Caco-2 (cell line): ENCODE measurements around the gene COX5B. TPM values are rescaled to one million over a fixed set of nuclear protein-coding genes. Genes with fewer than 3 reads are reported as not detected.
A peak's percentile ranks its signal among the peaks of the same experiment; 100 is the strongest.

ENCODE experiments used
- BruUV-seq: library from RNA; stranded (reverse); fragments of 400-500 nt; replicated peaks from 2 replicates; lab custom pipeline; 2021; lab: Mats Ljungman, UMichigan
- CTCF ChIA-PET: fragments of 300-600 bp; sonication (Branson Sonifier 250); formaldehyde crosslinking; loops from one replicate; lab custom pipeline; 2022; ENCODE audit warnings: antibody characterized with exemption; lab: Charles Lee
- POLR2A ChIA-PET: fragments of 300-600 bp; sonication (Branson Sonifier 250); formaldehyde crosslinking; loops from one replicate; lab custom pipeline; 2022; ENCODE audit warnings: antibody characterized with exemption; lab: Charles Lee
- DNase-seq, 2 experiments: peaks; one replicate each; pipeline versions ENCODE4 v3.0.0 to v3.0.0-alpha.2; 2020 to 2022
- H3K27me3 ChIP-seq: replicated peaks from 2 replicates; pipeline ENCODE4 v1.6.0; 2011; ENCODE audit warnings: low read length; ENCODE audit not compliant: control insufficient read depth, insufficient read depth
- H3K36me3 ChIP-seq: 2 replicates; pipeline ENCODE4 v1.5.1; 2011; ENCODE audit warnings: low read length; ENCODE audit not compliant: control insufficient read depth, insufficient read depth
- H3K4me1 ChIP-seq: fragments of 250-450 bp; sonication (Bioruptor Pico); 2 replicates; pipeline ENCODE4 v1.5.1; 2020; ENCODE audit warnings: mild to moderate bottlenecking
- H3K4me3 ChIP-seq: 2 replicates; pipeline ENCODE4 v1.5.1; 2011; ENCODE audit warnings: low read depth, mild to moderate bottlenecking, control low read depth, low read length
- H3K9me3 ChIP-seq: fragments of 250-450 bp; sonication (Bioruptor Pico); 2 replicates; pipeline ENCODE4 v1.5.1; 2020; ENCODE audit warnings: mild to moderate bottlenecking, moderate library complexity
- H3K27ac Mint-ChIP-seq: one replicate; pipeline ENCODE4 v1.8.0; 2022; ENCODE audit warnings: mixed read lengths; ENCODE audit not compliant: unreplicated experiment
- H3K27me3 Mint-ChIP-seq: one replicate; pipeline ENCODE4 v1.8.0; 2022; ENCODE audit warnings: mixed read lengths; ENCODE audit not compliant: insufficient read depth, unreplicated experiment
- H3K36me3 Mint-ChIP-seq: one replicate; pipeline ENCODE4 v1.8.0; 2022; ENCODE audit warnings: mild to moderate bottlenecking, mixed read lengths; ENCODE audit not compliant: insufficient read depth, unreplicated experiment
- H3K4me1 Mint-ChIP-seq: one replicate; pipeline ENCODE4 v1.8.0; 2022; ENCODE audit warnings: low read depth, mixed read lengths; ENCODE audit not compliant: unreplicated experiment
- H3K4me3 Mint-ChIP-seq: one replicate; pipeline ENCODE4 v1.8.0; 2022; ENCODE audit warnings: mild to moderate bottlenecking, moderate library complexity, mixed read lengths; ENCODE audit not compliant: unreplicated experiment
- H3K9me3 Mint-ChIP-seq: one replicate; pipeline ENCODE4 v1.8.0; 2022; ENCODE audit warnings: mixed read lengths; ENCODE audit not compliant: unreplicated experiment
- CTCF ChIP-seq, 2 experiments: fragments of 200-600 bp in 1 of 2; IDR thresholded peaks; 1 replicate in 1 of 2; 2 replicates in 1 of 2; pipeline versions ENCODE4 v1.5.1 to v1.8.0; 2011 to 2022; ENCODE audit warnings: antibody characterized with exemption in 1 of 2, control low read depth in 1 of 2, inconsistent platforms in 1 of 2, low read depth in 1 of 2, low read length in 1 of 2, mild to moderate bottlenecking in 1 of 2, moderate library complexity in 1 of 2; ENCODE audit not compliant: insufficient read depth in 1 of 2, severe bottlenecking in 1 of 2, unreplicated experiment in 1 of 2
- intact Hi-C: fragments of 100-400 bp; cut with micrococcal nuclease; formaldehyde crosslinking; loops from one replicate; pipeline ENCODE4 v1.10.0; 2022; ENCODE audit not compliant: unreplicated experiment
- total RNA-seq: library from RNA; stranded (reverse); gene quantifications from 2 replicates; pipeline ENCODE4 v1.2.3, GENCODE V29; 2022

The COX5B gene
- total RNA-seq, 1 experiment from 2014 or later, result 313 TPM

- Histone ChIP-seq H3K9me3 (no peaks in the 10 kb centered on the region), H3K36me3 (no peaks in the 10 kb centered on the region; the same call in 1 of the 2 replicates), H3K27me3 (no peaks in the 10 kb centered on the region), H3K4me1 (peaks cover 6% of the 10 kb centered on the region), H3K4me3 (peak within 1 kb of the TSS; percentile 73)
- no peaks in the 10 kb centered on the region for H3K9me3 Mint-ChIP-seq
- peak; percentile 99 for DNase-seq
- intact Hi-C loops, result loop anchor here (1.0 kb wide), 3 partner anchors 19 to 74 kb away; no protein-coding TSS in a partner anchor
- no peaks in the 10 kb centered on the region for H3K27me3 Mint-ChIP-seq
- H3K36me3 Mint-ChIP-seq, result peaks cover 25% of the 10 kb centered on the region
- ChIA-PET POLR2A (interaction anchor here (0.5 to 3.9 kb wide), 9 partner anchors 8 to 1329 kb away, joined by 3 to 82 read pairs (median 3); partner anchors contain the start of gene COX5B), CTCF (interaction anchor here (0.6 to 4.0 kb wide), 11 partner anchors 9 to 1895 kb away, joined by 3 to 42 read pairs (median 7); partner anchors contain the start of genes ANKRD36B and COX5B)
- BruUV-seq, result no TSS peak
- H3K4me3 Mint-ChIP-seq, result peak within 1 kb of the TSS; percentile 94
- peak within 1 kb of the TSS; percentile 98 for H3K27ac Mint-ChIP-seq
- H3K4me1 Mint-ChIP-seq, result peaks cover 11% of the 10 kb centered on the region
- peak; percentile 65 to 75 for TF ChIP-seq CTCF (IDR thresholded peaks at IDR 0.05; ENCODE audit: insufficient read depth in 1 of 2, low read depth in 1 of 2, low read length in 1 of 2, severe bottlenecking in 1 of 2, unreplicated experiment in 1 of 2)
Observed at GRCh38 chr2:97663962-97664635, 18.2 kb downstream of the COX5B start, which contains the start of gene ACTR1B. Gene ACTR1B (minus strand): TSS chr2:97664044. CDS start chr2:97663890, 154 bp downstream.

- Mint-ChIP-seq H3K9me3 (no peaks in the 10 kb centered on the region), H3K27ac (peak overlapping the region; percentile 98), H3K4me1 (peaks cover 11% of the 10 kb centered on the region), H3K27me3 (no peaks in the 10 kb centered on the region), H3K36me3 (peaks cover 23% of the 10 kb centered on the region), H3K4me3 (peak overlapping the region; percentile 94)
- no peaks in the 10 kb centered on the region; the same call in 1 of the 2 replicates for H3K36me3 ChIP-seq
- BruUV-seq, result TSS peak; percentile 87
- ChIA-PET POLR2A (interaction anchor here (0.5 to 3.9 kb wide), 9 partner anchors 9 to 1329 kb away, joined by 3 to 82 read pairs (median 3); partner anchors contain the start of gene COX5B), CTCF (interaction anchor here (0.8 to 4.0 kb wide), 8 partner anchors 11 to 84 kb away, joined by 4 to 42 read pairs (median 12); partner anchors contain the start of genes ANKRD36B and COX5B)
- no peak for DNase-seq
- H3K9me3 ChIP-seq, result no peaks in the 10 kb centered on the region
- peak overlapping the region; percentile 73 for H3K4me3 ChIP-seq
- TF ChIP-seq CTCF (IDR thresholded peaks at IDR 0.05; ENCODE audit: insufficient read depth in 1 of 2, low read depth in 1 of 2, low read length in 1 of 2, severe bottlenecking in 1 of 2, unreplicated experiment in 1 of 2), result no peak
- peaks cover 6% of the 10 kb centered on the region for H3K4me1 ChIP-seq
- H3K27me3 ChIP-seq, result no peaks in the 10 kb centered on the region
- intact Hi-C loops, result loop anchor here (1.0 kb wide), 3 partner anchors 19 to 74 kb away; no protein-coding TSS in a partner anchor
Observed at GRCh38 chr2:97664636-97664970, 18.7 kb downstream of the COX5B start.

- no peak for DNase-seq
- Mint-ChIP-seq H3K27me3 (no peaks in the 10 kb centered on the region), H3K36me3 (no peaks in the 10 kb centered on the region), H3K27ac (no peak within 1 kb of the TSS), H3K9me3 (no peaks in the 10 kb centered on the region), H3K4me3 (no peak within 1 kb of the TSS), H3K4me1 (no peaks in the 10 kb centered on the region)
- intact Hi-C loops, result no loop called here
- peaks cover 5% of the 10 kb centered on the region for H3K4me1 ChIP-seq
- BruUV-seq, result no TSS peak
- no peak for TF ChIP-seq CTCF (IDR thresholded peaks at IDR 0.05; ENCODE audit: insufficient read depth in 1 of 2, low read depth in 1 of 2, low read length in 1 of 2, severe bottlenecking in 1 of 2, unreplicated experiment in 1 of 2)
- POLR2A ChIA-PET, result no interaction called here
- CTCF ChIA-PET, result no interaction called here
- no peak within 1 kb of the TSS for H3K4me3 ChIP-seq
- H3K36me3 ChIP-seq, result no peaks in the 10 kb centered on the region
- H3K9me3 ChIP-seq, result no peaks in the 10 kb centered on the region
- no peaks in the 10 kb centered on the region for H3K27me3 ChIP-seq
Observed at GRCh38 chr2:97669448-97669847, 23.6 kb downstream of the COX5B start, which contains the start of gene C2orf92. Gene C2orf92 (plus strand): TSS chr2:97669713. CDS start chr2:97669789, 76 bp downstream.
